Natural killer cell treated with Interleukin-12 subunit alpha and Interleukin-12 subunit beta and Interleukin-15 and Interleukin-18, amount 100 ng/mL, for 72 hours (primary cell): ENCODE measurements around the gene TMEM184B. TPM values are rescaled to one million over a fixed set of nuclear protein-coding genes. Genes with fewer than 3 reads are reported as not detected.

Source experiments
- ATAC-seq, 2 donors: fragments of 150-1000 bp; cut with Tn5 transposase in 1 of 2; sonication (Bioruptor Pico), chemical (Tn5 transposase) in 1 of 2; 2 replicates each; pipeline ENCODE4 v1.10.0; 2021
- DNase-seq: peaks from one replicate; pipeline ENCODE4 v3.0.0; 2022; ENCODE audit warnings: low spot score
- H3K27ac Mint-ChIP-seq, 2 donors: 1 replicate in 1 of 2; 2 replicates in 1 of 2; pipeline ENCODE4 v1.8.0; 2022; ENCODE audit warnings: mixed read lengths in 2 of 2, mild to moderate bottlenecking in 1 of 2, moderate library complexity in 1 of 2
- H3K27me3 Mint-ChIP-seq, 2 donors: 1 replicate in 1 of 2; 2 replicates in 1 of 2; pipeline ENCODE4 v1.8.0; 2022; ENCODE audit warnings: mixed read lengths in 2 of 2
- H3K36me3 Mint-ChIP-seq: one replicate; pipeline ENCODE4 v1.8.0; 2022; ENCODE audit warnings: mixed read lengths
- H3K4me1 Mint-ChIP-seq, 2 donors: 1 replicate in 1 of 2; 2 replicates in 1 of 2; pipeline ENCODE4 v1.8.0; 2022; ENCODE audit warnings: low read depth in 2 of 2, mixed read lengths in 2 of 2, mild to moderate bottlenecking in 1 of 2
- H3K4me3 Mint-ChIP-seq: one replicate; pipeline ENCODE4 v1.8.0; 2022; ENCODE audit warnings: mixed read lengths
- H3K9me3 Mint-ChIP-seq: 2 replicates; pipeline ENCODE4 v1.8.0; 2022; ENCODE audit warnings: mixed read lengths
- total RNA-seq, 2 donors: library from RNA; stranded (reverse); gene quantifications; one replicate each; pipeline ENCODE4 v1.2.3, GENCODE V29; 2022

TMEM184B gene
- total RNA-seq, 2 donors from 2014 or later, result 59.4 to 59.8 TPM

- H3K4me1 Mint-ChIP-seq, result peaks cover 40 to 47% of the 10 kb centered on the region in 2 donors
- ATAC-seq (no peak), DNase-seq (no peak)
- peak overlapping the region; percentile 63 for H3K4me3 Mint-ChIP-seq
- no peaks in the 10 kb centered on the region for H3K27me3 Mint-ChIP-seq
- H3K9me3 Mint-ChIP-seq, result no peaks in the 10 kb centered on the region
- no peaks in the 10 kb centered on the region for H3K36me3 Mint-ChIP-seq
- peak overlapping the region; percentile 80 to 86 for H3K27ac Mint-ChIP-seq
Observed at GRCh38 chr22:38171927-38172831, 100.6 kb downstream of the TMEM184B start.

- Mint-ChIP-seq H3K36me3 (no peaks in the 10 kb centered on the region), H3K4me3 (no peak overlapping the region), H3K27me3 (no peaks in the 10 kb centered on the region), H3K27ac (peak overlapping the region in 1 of 2 donors; percentile 26), H3K4me1 (peaks cover 24 to 31% of the 10 kb centered on the region in 2 donors), H3K9me3 (no peaks in the 10 kb centered on the region)
- ATAC-seq (no peak), DNase-seq (no peak)
Observed at GRCh38 chr22:38170469-38170868, 102.3 kb downstream of the TMEM184B start.

Other genes starting within 250 kb of the TMEM184B start
- 10 to 100 TPM; 14.8 to 18.8 TPM for gene PICK1, start 215.6 kb downstream of the TMEM184B start, total RNA-seq
- under 1 TPM in 1 of 2 donors, not detected in 1; 0.50 TPM for gene SLC16A8, start 188.8 kb downstream of the TMEM184B start, total RNA-seq
- under 1 TPM; 0.40 to 0.84 TPM for gene BAIAP2L2, start 162.3 kb downstream of the TMEM184B start, total RNA-seq
- 10 to 100 TPM; 24.5 to 40.1 TPM for gene PLA2G6, start 91.2 kb downstream of the TMEM184B start, total RNA-seq
- 10 to 100 TPM; 19.7 to 43.0 TPM for gene MAFF, start 71.0 kb downstream of the TMEM184B start, total RNA-seq
- gene CSNK1E, start 44.4 kb upstream of the TMEM184B start, total RNA-seq, result 100 to 1,000 TPM; 107 to 156 TPM
- not detected for gene KCNJ4, start 182.2 kb upstream of the TMEM184B start, total RNA-seq
- under 1 TPM; 0.26 to 0.92 TPM for gene KDELR3, start 195.1 kb upstream of the TMEM184B start, total RNA-seq
- 100 to 1,000 TPM; 368 to 422 TPM for gene DDX17, start 233.3 kb upstream of the TMEM184B start, total RNA-seq